Panc1 (cell line): ENCODE measurements around the gene DYRK1A.

Source experiments
- POLR2AphosphoS5 ChIP-seq: IDR thresholded peaks from 2 replicates; pipeline ENCODE4 v1.6.1; 2012; ENCODE audit warnings: mild to moderate bottlenecking, low read depth, low read length, moderate library complexity
- TCF7L2 ChIP-seq: IDR thresholded peaks from 2 replicates; pipeline ENCODE4 v1.6.1; 2011; ENCODE audit warnings: mild to moderate bottlenecking, low read depth, low read length, inconsistent platforms
- TF ChIP-seq, protein P1 (sequence below): fragments of 450-650 bp; IDR thresholded peaks from 2 replicates; pipeline ENCODE4 v1.5.1; 2017; ENCODE audit warnings: mild to moderate bottlenecking
- TF ChIP-seq, protein P2 (sequence below), 2 experiments: IDR thresholded peaks; 2 replicates each; pipeline ENCODE4 v1.6.1; 2011 to 2012; ENCODE audit warnings: low read depth in 2 of 2, control low read depth in 1 of 2, low read length in 1 of 2, mild to moderate bottlenecking in 1 of 2, moderate library complexity in 1 of 2; ENCODE audit not compliant: insufficient read depth in 1 of 2

DNA sequence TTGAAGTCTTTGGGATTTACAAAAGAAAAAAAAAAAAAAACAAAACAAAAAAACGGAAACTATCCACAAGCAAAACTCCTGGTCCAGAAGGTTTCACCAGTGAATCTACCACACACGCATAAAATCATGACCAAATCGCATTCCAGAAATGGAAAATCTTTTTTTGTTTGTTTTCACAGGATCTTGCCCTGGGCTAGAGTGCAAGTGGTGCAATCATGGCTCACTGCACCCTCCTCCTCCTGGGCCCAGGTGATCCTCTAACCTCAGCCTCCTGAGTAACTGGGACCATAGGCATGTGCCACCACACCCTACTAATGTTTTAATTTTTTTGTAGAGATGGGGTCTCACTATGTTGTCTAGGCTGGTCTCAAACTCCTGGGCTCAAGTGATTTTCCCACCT is 100.5 kb downstream of the DYRK1A start:
- TF ChIP-seq, protein P1, sequence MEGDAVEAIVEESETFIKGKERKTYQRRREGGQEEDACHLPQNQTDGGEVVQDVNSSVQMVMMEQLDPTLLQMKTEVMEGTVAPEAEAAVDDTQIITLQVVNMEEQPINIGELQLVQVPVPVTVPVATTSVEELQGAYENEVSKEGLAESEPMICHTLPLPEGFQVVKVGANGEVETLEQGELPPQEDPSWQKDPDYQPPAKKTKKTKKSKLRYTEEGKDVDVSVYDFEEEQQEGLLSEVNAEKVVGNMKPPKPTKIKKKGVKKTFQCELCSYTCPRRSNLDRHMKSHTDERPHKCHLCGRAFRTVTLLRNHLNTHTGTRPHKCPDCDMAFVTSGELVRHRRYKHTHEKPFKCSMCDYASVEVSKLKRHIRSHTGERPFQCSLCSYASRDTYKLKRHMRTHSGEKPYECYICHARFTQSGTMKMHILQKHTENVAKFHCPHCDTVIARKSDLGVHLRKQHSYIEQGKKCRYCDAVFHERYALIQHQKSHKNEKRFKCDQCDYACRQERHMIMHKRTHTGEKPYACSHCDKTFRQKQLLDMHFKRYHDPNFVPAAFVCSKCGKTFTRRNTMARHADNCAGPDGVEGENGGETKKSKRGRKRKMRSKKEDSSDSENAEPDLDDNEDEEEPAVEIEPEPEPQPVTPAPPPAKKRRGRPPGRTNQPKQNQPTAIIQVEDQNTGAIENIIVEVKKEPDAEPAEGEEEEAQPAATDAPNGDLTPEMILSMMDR = no peak
- TF ChIP-seq, protein P2, sequence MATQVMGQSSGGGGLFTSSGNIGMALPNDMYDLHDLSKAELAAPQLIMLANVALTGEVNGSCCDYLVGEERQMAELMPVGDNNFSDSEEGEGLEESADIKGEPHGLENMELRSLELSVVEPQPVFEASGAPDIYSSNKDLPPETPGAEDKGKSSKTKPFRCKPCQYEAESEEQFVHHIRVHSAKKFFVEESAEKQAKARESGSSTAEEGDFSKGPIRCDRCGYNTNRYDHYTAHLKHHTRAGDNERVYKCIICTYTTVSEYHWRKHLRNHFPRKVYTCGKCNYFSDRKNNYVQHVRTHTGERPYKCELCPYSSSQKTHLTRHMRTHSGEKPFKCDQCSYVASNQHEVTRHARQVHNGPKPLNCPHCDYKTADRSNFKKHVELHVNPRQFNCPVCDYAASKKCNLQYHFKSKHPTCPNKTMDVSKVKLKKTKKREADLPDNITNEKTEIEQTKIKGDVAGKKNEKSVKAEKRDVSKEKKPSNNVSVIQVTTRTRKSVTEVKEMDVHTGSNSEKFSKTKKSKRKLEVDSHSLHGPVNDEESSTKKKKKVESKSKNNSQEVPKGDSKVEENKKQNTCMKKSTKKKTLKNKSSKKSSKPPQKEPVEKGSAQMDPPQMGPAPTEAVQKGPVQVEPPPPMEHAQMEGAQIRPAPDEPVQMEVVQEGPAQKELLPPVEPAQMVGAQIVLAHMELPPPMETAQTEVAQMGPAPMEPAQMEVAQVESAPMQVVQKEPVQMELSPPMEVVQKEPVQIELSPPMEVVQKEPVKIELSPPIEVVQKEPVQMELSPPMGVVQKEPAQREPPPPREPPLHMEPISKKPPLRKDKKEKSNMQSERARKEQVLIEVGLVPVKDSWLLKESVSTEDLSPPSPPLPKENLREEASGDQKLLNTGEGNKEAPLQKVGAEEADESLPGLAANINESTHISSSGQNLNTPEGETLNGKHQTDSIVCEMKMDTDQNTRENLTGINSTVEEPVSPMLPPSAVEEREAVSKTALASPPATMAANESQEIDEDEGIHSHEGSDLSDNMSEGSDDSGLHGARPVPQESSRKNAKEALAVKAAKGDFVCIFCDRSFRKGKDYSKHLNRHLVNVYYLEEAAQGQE (IDR thresholded peaks at IDR 0.05; ENCODE audit: insufficient read depth in 1 of 2, low read depth in 2 of 2, low read length in 1 of 2) = no peak
- no peak for TF ChIP-seq POLR2AphosphoS5
- no peak for TF ChIP-seq TCF7L2
